HG03064 (cell line): ENCODE data around the gene MACC1.

ENCODE experiments used
- ATAC-seq: cut with Tn5 transposase; IDR thresholded peaks from one replicate; pipeline ENCODE4 v1.9.1; 2021; ENCODE audit warnings: low read depth; ENCODE audit not compliant: unreplicated experiment

MACC1 gene, protein sequence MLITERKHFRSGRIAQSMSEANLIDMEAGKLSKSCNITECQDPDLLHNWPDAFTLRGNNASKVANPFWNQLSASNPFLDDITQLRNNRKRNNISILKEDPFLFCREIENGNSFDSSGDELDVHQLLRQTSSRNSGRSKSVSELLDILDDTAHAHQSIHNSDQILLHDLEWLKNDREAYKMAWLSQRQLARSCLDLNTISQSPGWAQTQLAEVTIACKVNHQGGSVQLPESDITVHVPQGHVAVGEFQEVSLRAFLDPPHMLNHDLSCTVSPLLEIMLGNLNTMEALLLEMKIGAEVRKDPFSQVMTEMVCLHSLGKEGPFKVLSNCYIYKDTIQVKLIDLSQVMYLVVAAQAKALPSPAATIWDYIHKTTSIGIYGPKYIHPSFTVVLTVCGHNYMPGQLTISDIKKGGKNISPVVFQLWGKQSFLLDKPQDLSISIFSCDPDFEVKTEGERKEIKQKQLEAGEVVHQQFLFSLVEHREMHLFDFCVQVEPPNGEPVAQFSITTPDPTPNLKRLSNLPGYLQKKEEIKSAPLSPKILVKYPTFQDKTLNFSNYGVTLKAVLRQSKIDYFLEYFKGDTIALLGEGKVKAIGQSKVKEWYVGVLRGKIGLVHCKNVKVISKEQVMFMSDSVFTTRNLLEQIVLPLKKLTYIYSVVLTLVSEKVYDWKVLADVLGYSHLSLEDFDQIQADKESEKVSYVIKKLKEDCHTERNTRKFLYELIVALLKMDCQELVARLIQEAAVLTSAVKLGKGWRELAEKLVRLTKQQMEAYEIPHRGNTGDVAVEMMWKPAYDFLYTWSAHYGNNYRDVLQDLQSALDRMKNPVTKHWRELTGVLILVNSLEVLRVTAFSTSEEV

DNA sequence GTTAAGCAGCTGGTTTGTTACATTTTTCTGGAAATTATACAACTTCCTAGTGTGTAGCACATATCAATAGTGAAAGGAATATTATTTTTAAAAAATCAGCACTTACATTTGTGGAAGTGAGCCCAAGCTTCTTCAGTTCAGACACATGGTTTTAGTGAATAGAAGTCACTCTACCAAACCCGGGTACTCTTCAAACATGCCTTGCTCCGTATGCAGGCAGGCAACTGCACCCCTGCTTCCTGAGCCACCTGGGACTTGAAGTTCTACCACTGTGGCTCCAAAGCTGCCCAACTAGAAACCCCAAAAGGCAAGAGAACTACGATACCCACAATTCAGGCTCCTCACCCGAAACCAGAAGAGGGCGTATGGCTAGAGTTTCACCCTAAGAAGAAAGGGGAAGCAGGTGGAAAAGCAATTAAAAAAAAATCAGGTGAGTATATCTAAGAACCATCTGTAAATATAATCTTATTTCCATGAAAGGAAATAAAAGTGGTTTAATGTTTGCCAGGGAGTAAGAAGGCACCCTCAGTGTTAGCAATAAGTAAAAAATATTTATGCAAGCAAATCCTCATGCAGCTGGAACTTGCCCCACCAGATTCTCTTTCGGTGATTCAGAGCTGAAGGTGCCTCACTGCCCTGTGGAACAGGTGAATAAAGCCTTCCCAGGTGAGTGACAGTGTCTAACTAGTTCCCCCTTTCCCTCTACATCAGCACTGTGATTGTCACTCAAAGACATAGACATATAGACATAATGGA lies at the start of gene MACC1:
TSS of gene MACC1 (minus strand) at position 192 of the 756 bp plus-strand sequence. CDS start 55,522 bp downstream, outside the sequence.
- ATAC-seq = peak; percentile 42

- ATAC-seq = no peak
Measured at GRCh38 chr7:20264623-20265022, 47.4 kb upstream of the MACC1 start.

DNA sequence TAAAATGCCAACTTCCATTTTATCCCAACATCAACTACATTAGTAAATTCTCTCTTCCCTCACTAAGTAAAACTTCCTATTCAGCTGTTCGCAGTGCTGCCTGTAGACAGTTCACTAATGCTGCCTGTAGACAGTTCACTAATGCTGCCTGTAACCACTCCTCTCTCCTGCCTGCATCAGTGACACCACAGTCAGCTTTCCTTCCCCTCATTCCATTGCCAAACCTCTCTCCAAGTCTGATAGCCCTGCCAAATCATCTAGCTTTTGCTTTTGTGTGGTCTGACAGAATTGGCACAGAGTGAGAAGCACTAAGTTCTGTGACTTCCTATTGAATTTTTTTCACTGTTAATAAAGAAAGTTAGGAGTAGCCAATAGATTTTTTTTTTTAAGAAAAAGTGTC lies 43.0 kb upstream of the MACC1 start:
- ATAC-seq = no peak

- ATAC-seq = no peak
Measured at GRCh38 chr7:20257212-20257611, 40.0 kb upstream of the MACC1 start.

DNA sequence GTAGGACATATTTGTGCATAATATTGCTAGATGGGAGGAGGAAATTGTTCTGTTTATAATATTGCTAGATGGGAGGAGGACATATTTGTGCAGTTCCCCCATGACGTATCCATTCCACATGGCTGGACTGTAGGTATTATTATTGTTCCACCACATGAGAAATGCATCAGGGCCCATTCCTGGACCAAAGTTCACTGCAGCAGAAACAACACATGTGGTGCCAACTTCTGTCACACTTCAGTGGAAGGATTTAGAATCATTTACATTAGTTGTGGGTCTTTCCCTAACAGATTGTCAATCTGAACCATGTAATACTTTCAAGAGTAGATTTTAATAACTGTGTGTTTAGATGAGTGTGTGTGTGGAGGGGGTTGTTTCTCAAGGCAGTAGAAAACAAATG lies 32.7 kb upstream of the MACC1 start:
- ATAC-seq = no peak

- ATAC-seq = no peak
Measured at GRCh38 chr7:20249376-20249775, 32.2 kb upstream of the MACC1 start.

DNA sequence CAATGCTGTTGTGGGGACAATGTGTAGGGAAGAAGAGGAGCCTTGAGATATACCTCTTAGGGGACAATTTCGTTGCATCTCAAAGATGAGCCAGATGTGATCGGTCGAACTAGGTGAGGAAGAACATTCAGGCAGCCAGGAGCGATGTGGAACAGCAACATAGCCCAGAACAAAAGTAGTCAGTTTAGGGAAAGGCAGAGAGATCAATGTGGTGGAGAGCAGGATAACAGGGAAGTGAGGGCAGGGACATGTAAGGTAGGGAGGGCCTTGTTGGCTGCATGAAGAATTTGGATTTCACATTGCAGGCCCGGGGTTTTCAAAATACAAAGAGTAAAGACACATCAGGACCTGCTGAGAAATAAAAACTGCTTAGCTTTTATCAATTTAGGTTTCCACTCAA lies 29.1 kb upstream of the MACC1 start:
- ATAC-seq = no peak

DNA sequence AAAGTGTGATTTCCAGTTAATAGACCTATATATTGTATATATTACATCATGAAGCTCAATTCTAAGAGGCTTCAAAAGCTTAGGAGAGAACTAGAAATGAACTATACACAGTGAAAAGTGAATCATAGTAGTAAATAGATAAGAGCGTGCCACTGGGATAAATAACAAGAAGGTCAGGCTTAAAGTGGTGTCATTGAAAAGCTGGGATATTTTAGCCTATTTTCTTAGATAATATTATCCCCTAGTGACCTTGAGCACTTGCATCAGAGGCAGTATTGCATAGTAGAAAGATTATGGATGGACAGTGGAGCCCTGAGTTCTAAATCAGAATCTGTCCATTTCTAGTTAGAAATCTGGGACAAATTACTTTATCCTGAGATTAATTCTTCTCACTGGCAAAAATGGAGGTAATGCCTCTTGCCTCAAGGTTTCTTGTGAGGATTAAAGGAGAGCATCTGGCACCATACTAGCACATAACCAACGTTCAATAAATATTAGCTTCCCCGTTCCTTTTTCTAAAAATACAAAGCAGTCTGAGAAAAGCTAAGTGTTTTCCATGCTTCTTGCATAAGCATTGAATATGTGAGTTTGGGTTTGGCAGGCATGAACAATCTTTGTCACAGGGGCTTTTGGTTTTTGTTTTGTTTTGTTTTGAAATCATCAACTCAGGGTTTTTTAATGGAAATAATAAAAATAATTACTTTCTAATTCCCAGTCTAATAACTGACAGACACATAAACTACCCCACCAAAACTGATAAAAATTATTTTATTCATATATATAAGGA lies 27.3 kb upstream of the MACC1 start:
- no peak for ATAC-seq

DNA sequence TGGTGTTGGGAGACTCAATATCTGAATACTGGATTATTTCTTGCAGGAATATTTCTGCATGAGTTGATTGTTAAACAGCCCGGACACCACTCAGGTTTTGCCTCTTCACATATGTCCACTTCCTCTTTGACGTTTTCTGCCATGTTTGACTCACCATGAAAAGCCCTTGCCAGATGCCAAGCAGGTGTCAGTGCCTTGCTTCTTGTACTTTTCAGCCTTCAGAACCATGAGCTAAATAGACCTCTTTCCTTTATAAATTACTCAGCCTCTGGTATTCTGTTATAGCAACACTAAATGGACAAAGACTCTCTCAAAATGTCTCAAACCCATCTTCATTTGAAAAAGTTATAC lies 24.7 kb upstream of the MACC1 start:
- no peak for ATAC-seq

GRCh38 chr7:20241194-20241910 lies 24.2 kb upstream of the MACC1 start:
- ATAC-seq = no peak

DNA sequence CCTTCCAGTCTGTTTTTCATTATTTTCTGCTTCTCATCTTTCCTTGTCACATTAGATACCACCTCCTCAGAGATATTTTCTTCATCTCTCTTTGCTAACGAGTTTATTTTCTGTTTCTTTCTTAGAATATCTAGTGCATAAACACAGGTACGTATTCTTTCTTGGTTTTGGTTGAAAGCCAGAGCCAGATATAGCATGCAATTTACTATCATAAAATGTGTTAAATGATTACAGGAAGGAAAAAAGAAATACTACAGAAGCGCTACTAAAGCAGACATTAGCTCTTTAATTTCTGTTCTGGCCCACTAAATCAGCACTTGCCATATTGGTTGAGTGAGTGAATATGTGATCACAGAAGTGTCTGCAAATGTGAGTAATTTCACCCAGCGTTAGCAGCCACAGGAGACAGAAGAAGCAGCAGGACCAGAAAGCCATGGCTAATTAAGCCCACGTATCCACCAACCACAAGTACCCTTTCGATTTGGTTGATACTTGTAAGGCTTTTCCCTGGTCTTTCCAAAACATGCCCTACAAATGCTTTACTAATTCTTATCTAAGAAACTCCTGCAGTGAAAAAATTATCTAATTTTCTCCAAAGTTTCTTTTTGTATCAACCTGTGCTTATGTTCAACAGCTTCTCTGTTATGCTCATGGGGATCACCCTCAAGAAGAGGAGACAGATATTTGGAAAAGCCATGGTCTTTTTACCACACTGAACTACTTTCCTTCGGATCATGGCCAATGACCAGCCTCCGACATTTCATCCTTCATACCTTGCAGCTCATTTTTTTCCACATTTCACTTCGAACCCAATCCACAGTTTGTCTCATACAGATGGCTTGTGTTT lies 23.1 kb upstream of the MACC1 start:
- ATAC-seq = no peak

GRCh38 chr7:20238754-20239324 lies 21.7 kb upstream of the MACC1 start:
- peak; percentile 75 for ATAC-seq

- ATAC-seq = no peak
Measured at GRCh38 chr7:20238194-20238753, 21.1 kb upstream of the MACC1 start.

GRCh38 chr7:20237464-20238193 lies 20.4 kb upstream of the MACC1 start:
- ATAC-seq = no peak

DNA sequence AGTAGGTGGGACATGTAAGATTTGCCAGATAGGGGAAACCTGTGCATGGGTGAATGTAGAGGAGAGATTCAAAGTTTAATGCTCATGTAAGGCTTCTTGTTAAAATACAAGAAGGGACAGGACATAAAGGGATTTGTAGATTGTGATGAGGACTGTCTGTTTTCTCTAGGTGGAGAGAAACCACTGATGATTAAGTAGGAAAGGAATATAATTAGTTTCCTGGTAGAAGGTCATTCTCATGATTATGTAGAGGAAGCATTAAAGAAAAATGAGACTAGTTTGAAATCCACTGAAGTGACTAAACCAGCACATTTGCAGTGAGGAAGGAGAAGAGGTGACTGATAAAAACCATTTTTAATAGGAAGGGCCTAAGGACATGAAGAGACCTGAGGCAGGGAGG lies 19.6 kb upstream of the MACC1 start:
- no peak for ATAC-seq

- ATAC-seq = no peak
Measured at GRCh38 chr7:20236043-20236442, 18.9 kb upstream of the MACC1 start.

GRCh38 chr7:20235288-20235687 lies 18.1 kb upstream of the MACC1 start:
- no peak for ATAC-seq
